HL-60/S4 (cell line): ENCODE measurements around the gene GALNTL6.
"Not testable (repeated sequence)": the region's sequence is repeated elsewhere in the genome, so short reads cannot be mapped to it uniquely, and the experiment has no call there.

Experiments
- in situ Hi-C: fragments of 300-500 bp; cut with MboI; formaldehyde crosslinking; loops from 2 replicates; pipeline ENCODE4 v1.14.3; 2022; ENCODE audit warnings: low sequenced_read_pairs

Gene GALNTL6

GRCh38 chr4:172895699-172896098 is 1082.5 kb downstream of the GALNTL6 start:
- in situ Hi-C loops = no loop called here

DNA sequence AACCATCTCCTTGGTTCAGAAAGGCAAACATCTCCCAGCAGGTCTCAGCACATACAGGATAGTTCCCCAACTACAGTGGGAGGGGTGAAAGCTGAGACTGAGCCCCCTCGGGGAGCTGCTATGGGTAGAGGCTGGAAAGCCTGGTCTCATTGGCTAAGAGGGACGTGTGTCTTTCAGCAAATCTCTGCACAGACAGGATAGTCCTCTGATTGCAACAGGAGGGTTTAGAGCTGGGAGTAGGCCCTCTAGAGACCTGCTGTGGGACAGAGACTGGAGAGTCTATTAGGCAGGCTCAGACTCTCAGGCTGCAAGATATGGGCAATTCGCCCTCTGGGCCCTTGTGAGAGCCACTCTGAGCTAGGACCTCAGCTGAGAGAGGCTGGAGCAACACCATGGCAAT is 1083.8 kb downstream of the GALNTL6 start:
- in situ Hi-C loops = no loop called here

DNA sequence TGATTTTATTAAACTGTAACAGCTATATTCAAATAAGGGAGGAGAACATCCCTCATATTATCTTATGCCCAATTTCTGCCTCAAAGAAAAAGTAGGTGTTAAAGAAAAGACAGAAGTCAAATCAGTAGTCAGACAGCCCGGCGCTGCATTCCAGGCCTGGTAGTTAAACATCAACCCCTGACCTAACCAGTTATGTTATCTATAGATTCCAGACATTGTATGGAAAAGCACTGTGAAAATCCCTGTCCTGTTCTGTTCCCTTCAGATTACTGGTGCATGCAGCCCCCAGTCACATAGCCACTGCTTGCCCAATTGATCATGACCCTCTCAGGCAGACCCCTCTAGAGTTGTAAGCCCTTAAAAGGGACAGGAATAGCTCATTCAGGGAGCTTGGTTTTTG is 1085.5 kb downstream of the GALNTL6 start:
- in situ Hi-C loops = no loop called here

- in situ Hi-C loops = no loop called here
Observed at GRCh38 chr4:172899861-172900260, 1086.7 kb downstream of the GALNTL6 start.

- in situ Hi-C loops = no loop called here
Observed at GRCh38 chr4:172900900-172901299, 1087.7 kb downstream of the GALNTL6 start.

DNA sequence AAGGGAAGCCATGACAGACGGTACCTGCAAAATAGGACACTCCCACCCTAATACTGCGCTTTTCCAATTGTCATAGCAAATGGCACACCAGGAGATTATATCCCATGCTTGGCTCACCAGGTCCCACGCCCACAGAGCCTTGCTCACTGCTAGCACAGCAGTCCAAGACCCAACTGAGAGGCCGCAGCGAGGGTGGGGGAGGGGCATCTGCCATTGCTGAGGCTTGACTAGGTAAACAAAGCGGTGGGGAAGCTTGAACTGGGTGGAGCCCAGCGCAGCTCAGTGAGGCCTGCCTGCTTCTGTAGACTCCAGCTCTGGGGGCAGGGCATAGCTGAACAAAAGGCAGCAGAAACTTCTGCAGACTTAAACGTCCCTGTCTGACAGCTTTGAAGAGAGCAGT is 1099.3 kb downstream of the GALNTL6 start:
- in situ Hi-C loops = not testable (repeated sequence)

DNA sequence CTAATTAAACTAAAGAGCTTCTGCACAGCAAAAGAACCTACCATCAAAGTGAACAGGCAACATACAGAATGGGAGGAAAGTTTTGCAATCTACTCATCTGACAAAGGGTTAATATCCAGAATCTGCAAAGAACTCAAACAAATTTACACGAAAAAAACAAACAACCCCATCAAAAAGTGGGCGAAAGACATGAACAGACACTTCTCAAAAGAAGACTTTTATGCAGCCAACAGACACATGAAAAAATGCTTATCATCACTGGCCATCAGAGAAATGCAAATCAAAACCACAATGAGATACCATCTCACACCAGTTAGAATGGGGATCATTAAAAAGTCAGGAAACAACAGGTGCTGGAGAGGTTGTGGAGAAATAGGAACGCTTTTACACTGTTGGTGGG is 1104.2 kb downstream of the GALNTL6 start:
- in situ Hi-C loops = not testable (repeated sequence)

DNA sequence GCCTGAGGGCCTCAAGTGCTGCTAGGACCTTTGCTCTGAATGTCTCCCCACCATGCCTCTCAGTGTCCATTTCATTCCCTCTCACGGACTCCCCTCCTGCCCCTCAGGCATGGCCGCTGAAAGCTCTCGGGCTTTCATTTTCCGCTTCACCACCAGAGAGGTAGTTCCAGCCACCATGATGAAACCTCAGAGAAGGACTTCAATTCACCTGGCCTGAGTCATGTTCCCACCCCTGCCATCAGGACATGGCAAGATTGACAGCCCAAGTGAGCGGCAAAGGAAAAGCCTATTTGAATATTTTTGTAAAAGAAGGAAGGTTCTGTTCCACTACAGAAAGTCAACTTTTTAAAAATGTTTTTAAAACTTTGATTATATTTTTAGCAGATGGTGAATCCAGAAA is 1106.1 kb downstream of the GALNTL6 start:
- in situ Hi-C loops = no loop called here

DNA sequence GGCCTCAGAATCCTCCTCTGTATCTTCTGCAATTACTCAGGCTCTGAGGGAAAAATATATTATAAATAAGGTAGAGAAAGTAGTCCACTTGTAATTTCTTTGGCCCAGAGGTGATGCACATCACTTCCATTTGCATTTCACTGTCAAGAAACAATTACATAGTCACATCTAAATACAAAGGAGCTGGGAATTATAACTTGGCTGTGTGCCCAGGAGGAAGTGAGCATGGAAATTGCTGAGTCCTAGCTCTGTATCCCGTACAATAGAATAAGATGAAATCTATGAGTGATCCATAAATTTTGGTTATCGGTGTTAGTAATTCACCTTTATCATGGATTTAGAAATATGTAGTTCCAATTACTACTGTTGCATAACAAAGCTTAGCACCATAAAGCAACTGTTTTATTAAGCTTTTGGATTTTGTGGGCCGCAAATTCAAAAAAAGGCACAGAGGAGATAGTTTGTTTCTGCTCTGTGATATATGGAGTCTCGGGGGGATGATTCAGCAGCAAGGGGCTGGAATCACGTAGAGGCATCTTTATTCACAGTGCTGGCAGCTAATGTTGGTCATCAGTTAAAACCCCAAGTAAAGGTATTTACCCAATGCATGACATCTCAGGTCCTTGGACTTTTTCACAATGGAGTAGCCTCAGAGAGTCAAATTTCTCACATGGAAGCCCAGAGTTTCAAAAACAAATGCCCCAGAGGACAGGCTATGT is 1114.1 kb downstream of the GALNTL6 start:
- in situ Hi-C loops = no loop called here

DNA sequence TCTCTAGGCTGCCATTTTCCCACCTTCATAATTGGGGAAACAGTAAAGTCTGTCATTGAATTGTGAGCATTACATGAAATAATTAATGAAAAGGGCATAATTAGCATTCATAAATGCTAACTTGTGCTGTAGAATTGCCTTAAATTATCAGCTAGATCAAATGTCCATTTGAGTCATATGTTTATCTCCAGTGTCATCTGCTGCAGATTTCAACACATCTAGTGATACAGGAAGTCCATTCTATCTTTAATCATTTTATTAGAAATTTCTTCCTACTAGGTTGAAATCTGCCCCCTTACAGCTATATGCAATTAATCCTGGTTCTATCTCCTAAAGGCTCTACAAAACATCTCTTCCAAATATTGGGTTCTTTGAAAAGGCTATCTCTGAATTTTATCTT is 1115.1 kb downstream of the GALNTL6 start:
- in situ Hi-C loops = no loop called here

- in situ Hi-C loops = no loop called here
Observed at GRCh38 chr4:172938072-172938829, 1125.0 kb downstream of the GALNTL6 start.

GRCh38 chr4:172938870-172939269 is 1125.7 kb downstream of the GALNTL6 start:
- in situ Hi-C loops = no loop called here

DNA sequence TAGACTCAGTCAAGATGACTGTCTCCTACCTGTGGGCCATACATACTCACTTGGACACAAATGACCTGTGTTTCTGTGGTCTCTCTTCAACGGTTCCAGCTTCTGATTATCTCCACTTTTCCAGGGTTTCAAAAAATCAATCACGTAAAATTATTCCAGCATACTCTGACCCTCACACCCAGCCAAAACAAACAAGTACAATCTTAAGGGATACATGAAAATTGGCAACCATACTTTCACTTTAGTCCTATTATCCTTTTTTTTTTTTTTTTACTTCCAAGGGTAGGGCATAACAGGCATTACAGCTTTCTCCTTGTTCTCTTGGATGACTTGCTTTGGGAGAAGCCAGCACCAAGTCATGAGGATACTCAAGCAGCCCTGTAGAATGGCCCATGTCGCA is 1129.6 kb downstream of the GALNTL6 start:
- in situ Hi-C loops = no loop called here

DNA sequence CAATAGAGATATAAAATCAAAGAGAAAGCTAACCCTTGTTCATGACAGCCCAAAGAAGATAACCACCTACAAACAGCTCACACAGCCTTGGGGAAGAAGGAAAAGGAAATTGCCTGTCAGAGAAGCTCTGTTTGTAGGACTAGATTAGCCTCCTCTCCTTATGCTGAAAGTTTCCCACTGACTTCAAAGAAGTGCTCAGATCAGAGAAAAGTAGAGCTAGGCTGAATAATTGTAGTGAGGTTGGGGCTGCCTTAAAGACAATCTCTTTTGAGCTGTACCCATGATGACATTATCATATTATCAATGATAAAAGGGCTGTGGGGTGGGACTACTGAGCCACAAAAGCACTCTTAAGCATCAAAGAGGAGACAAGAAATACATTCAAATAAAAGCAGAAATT is 1132.4 kb downstream of the GALNTL6 start:
- in situ Hi-C loops = no loop called here

DNA sequence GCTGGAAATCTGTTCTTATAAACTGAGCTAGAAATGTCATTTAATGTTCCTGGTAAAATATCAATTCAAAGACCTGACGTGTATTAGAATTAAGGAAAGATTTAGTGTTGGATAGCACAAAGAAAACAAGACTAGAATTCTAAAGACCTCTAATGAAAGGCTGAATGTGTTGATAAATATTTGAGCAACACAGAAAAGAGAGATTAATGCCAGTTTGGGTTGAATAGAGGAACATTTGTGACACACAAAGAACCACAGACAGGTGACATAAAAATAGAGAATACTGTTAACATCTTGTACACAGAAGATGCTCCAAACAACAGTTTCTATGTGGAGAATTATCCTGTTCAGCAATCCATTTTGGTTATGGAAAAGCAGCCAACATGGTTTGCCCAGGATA is 1133.3 kb downstream of the GALNTL6 start:
- in situ Hi-C loops = no loop called here

DNA sequence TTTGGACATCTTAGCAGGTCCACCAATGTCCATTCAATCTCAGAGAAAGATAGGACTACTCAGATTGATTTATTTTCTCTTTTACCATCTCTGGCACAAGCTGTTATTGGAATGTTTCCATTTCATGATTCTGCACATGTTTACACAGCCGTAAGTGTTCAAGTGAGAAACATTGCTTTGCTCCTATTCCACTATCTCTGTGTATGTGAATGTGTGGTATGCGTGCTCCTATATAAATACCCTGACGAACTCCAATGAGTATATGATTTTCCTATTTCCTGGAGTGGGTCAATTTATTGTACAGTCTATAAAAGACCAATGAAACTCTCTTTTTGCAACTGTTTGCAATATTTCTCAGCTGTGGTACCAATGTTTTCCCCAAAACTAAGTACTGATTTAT is 1134.4 kb downstream of the GALNTL6 start:
- in situ Hi-C loops = no loop called here

- in situ Hi-C loops = no loop called here
Observed at GRCh38 chr4:172950990-172951389, 1137.8 kb downstream of the GALNTL6 start.

DNA sequence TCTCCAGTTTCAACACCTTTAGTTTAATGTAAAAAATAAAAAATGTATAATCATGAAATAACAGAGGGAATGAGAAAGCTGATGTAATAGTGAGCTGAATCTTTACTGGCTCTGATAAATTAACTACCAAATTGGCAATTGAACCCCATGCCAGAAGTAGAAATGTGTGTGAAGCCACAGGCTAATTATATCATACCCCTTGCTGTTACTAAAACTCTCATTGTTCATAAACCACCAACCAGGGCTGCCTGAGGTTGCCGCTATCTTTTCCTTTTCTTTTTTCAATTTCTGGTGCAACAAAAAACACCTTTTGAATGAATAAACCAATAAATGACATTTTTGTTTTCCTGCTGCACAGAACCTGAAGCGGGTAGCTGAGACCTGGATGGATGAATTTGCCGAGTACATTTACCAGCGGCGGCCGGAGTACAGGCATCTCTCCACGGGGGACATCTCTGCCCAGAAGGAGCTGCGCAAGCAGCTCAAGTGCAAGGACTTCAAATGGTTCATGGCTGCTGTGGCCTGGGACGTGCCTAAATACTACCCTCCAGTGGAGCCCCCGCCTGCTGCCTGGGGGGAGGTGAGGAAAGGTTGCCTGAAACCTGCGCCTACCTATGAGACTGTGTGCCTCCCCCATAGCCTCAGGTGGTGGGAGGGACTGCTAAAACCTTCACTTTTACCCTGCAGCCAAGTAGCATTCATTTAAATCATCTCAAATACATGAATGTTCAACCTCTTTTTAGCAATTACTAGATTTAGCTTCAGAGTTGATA is 1138.7 kb downstream of the GALNTL6 start:
- in situ Hi-C loops = no loop called here

DNA sequence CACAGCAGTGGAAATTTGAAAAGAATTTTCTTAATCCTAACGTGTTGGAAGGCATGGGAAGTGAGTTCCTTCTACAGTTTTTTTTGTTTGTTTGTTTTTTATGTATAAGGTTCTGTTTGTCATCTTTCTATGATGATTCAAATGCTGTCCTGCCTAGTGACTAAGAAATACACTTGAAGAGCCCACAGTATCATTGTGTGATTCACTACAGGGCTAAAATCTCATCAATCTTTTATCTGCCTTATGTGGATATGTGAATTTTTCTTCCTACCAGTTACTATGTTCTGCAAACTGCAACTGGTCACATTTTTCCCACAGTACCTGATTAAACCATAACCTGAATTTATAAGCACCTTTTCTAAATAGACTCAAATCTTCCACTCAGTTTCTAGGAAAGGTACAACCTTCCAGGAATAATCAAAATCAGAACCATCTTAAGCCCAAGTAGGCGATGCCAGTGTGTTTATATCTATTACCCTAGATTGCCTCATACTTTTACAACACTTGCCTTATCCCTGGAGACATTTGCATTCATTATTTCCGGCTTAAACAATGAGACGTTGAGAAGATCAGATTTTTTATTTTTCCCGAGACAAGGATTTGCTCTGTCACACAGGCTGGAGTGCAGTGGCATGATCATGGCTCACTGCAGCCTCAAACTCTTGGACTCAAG is 1140.8 kb downstream of the GALNTL6 start:
- in situ Hi-C loops = no loop called here

GRCh38 chr4:172956340-172956739 is 1143.1 kb downstream of the GALNTL6 start:
- in situ Hi-C loops = not testable (repeated sequence)

- in situ Hi-C loops = no loop called here
Observed at GRCh38 chr4:172957216-172957615, 1144.0 kb downstream of the GALNTL6 start.
